BJ (cell line): ENCODE results near the gene GSG1L. TPM values are rescaled to one million over a fixed set of nuclear protein-coding genes. Genes with fewer than 3 reads are reported as not detected.

Experiments used
- CTCF ChIA-PET: fragments of 350-600 bp; formaldehyde crosslinking; extraction: SDS; loops from one replicate; lab custom pipeline; 2021; ENCODE audit warnings: antibody characterized with exemption, inconsistent platforms; lab: Yijun Ruan, JAX
- POLR2A ChIA-PET: fragments of 300-600 bp; sonication (Branson Sonifier 250); formaldehyde crosslinking; extraction: SDS; loops from one replicate; lab custom pipeline; 2021; ENCODE audit warnings: antibody characterized with exemption; lab: Charles Lee
- DNase-seq: peaks from one replicate; pipeline ENCODE4 v3.0.0-alpha.2; 2011; ENCODE audit warnings: low read depth
- H3K27me3 ChIP-seq: 2 replicates; pipeline ENCODE4 v1.6.0; 2011; ENCODE audit warnings: low read length; ENCODE audit not compliant: control insufficient read depth, insufficient read depth
- H3K36me3 ChIP-seq: 2 replicates; pipeline ENCODE4 v1.5.1; 2011; ENCODE audit warnings: low read length; ENCODE audit not compliant: control insufficient read depth, insufficient read depth
- H3K4me3 ChIP-seq: 2 replicates; pipeline ENCODE4 v1.5.1; 2011; ENCODE audit warnings: low read depth, mild to moderate bottlenecking, control low read depth, low read length
- polyA plus RNA-seq: library from polyadenylated mRNA; depleted of rRNA; stranded (reverse); fragments of >200 nt; gene quantifications from 2 replicates; pipeline ENCODE4 v1.2.3, GENCODE V29; 2011
- TF ChIP-seq, protein P1 (sequence below): IDR thresholded peaks from 2 replicates; pipeline ENCODE4 v1.5.1; 2011; ENCODE audit warnings: low read depth, mild to moderate bottlenecking, control low read depth, inconsistent platforms, low read length, moderate library complexity; ENCODE audit not compliant: insufficient read depth

The GSG1L gene
- polyA plus RNA-seq, 1 experiment, result not detected

DNA sequence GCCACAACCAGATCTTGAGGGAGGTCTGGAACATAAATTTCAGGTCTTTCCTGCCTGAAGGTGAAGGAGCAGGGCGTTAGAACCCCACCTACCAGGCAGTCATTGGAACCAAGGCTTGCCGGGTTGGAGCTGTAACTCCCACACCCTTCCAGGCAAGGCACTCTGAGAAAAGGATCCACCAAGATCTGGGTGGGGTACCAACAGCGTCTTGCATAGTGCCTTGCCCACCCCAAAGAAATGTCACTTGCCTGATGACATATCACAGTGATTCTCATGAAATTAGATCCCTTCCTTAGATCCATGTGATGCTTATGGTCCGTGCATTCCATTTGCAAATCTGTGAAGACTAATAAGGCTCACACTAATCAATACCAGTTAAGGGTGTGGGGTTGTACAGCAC lies 312.3 kb downstream of the GSG1L start:
- ChIA-PET CTCF (no interaction called here), POLR2A (no interaction called here)
- Histone ChIP-seq H3K27me3 (no peaks in the 10 kb centered on the region), H3K4me3 (no peak overlapping the region), H3K36me3 (peaks cover 8% of the 10 kb centered on the region)
- DNase-seq, result no peak
- TF ChIP-seq, protein P1, sequence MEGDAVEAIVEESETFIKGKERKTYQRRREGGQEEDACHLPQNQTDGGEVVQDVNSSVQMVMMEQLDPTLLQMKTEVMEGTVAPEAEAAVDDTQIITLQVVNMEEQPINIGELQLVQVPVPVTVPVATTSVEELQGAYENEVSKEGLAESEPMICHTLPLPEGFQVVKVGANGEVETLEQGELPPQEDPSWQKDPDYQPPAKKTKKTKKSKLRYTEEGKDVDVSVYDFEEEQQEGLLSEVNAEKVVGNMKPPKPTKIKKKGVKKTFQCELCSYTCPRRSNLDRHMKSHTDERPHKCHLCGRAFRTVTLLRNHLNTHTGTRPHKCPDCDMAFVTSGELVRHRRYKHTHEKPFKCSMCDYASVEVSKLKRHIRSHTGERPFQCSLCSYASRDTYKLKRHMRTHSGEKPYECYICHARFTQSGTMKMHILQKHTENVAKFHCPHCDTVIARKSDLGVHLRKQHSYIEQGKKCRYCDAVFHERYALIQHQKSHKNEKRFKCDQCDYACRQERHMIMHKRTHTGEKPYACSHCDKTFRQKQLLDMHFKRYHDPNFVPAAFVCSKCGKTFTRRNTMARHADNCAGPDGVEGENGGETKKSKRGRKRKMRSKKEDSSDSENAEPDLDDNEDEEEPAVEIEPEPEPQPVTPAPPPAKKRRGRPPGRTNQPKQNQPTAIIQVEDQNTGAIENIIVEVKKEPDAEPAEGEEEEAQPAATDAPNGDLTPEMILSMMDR, result no peak

DNA sequence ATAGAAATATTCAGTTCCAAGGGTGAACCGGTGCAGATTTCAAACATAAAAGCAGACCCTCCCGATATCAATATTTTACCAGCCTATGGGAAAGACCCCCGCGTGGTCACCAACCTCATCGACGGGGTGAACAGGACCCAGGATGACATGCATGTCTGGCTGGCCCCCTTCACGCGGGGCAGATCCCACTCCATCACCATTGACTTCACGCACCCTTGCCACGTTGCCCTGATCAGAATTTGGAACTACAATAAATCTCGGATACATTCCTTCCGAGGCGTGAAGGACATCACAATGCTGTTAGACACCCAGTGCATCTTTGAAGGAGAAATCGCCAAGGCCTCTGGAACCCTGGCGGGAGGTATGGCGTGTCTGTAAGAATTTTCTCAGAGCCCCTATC lies 313.6 kb downstream of the GSG1L start:
- TF ChIP-seq, protein P1, result no peak
- Histone ChIP-seq H3K27me3 (no peaks in the 10 kb centered on the region), H3K4me3 (no peak overlapping the region), H3K36me3 (peaks cover 4% of the 10 kb centered on the region; the same call in 1 of the 2 replicates)
- ChIA-PET POLR2A (no interaction called here), CTCF (interaction anchor here (0.5 kb wide), 1 partner anchor 541 kb away, joined by 3 read pairs; no protein-coding TSS in a partner anchor)
- DNase-seq, result no peak

DNA sequence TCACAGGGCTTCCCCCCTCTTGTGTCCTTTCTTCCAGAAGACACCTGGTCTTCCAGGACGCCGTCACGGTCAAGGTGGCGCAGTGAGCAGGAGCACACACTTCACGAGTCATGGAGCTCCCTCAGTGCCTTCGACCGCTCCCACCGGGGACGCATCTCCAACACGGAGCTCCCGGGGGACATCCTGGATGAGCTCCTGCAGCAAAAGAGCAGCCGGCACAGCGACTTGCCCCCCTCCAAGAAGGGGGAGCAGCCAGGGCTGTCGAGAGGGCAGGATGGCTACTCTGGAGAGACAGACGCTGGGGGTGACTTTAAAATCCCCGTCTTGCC lies 314.0 kb downstream of the GSG1L start:
- POLR2A ChIA-PET, result no interaction called here
- CTCF ChIA-PET, result interaction anchor here (0.5 kb wide), 1 partner anchor 541 kb away, joined by 3 read pairs; no protein-coding TSS in a partner anchor
- no peak for DNase-seq

DNA sequence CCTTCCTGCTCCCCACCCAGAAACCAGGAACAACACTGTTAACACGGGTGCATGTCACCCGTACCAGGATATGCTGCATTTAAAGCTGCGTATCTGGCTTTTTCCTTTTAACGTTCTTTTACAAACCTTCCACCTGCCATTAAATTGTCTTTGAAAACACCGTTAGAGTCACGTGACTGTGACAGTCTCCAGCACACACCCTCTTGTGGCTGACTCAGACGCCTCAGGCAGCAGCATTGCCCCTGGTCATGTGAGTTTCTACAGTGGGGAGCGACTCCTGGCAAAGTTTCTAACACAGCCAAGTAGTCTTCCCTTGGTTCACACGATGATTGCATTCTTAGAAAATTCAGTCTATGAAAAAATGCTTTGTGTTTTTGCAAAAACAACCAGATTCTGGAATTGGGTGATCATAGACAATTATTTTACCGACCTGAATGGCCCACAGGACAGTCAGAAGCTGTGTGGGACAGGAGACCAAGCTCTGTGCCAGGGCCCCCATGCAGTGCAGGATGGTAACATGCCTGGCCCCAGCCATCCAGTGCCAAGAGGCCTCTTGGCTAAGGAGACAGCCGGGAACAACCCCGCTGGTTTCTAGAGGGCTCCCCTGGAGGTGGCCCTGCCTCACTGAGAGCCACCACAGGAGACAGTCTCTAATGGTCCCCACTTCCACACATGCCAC lies 314.5 kb downstream of the GSG1L start:
- H3K27me3 ChIP-seq, result no peaks in the 10 kb centered on the region
- ChIA-PET POLR2A (no interaction called here), CTCF (no interaction called here)
- no peak overlapping the region for H3K4me3 ChIP-seq
- TF ChIP-seq, protein P1, result peak; percentile 17; the same call in 1 of the 2 replicates
- peak; percentile 85 for DNase-seq
- peaks cover 3% of the 10 kb centered on the region; the same call in 1 of the 2 replicates for H3K36me3 ChIP-seq

More for the DNA sequence above, 314.0 kb downstream of the GSG1L start:
- TF ChIP-seq, protein P1, result no peak
- H3K27me3 ChIP-seq, result no peaks in the 10 kb centered on the region
- peaks cover 4% of the 10 kb centered on the region; the same call in 1 of the 2 replicates for H3K36me3 ChIP-seq
- no peak overlapping the region for H3K4me3 ChIP-seq

DNA sequence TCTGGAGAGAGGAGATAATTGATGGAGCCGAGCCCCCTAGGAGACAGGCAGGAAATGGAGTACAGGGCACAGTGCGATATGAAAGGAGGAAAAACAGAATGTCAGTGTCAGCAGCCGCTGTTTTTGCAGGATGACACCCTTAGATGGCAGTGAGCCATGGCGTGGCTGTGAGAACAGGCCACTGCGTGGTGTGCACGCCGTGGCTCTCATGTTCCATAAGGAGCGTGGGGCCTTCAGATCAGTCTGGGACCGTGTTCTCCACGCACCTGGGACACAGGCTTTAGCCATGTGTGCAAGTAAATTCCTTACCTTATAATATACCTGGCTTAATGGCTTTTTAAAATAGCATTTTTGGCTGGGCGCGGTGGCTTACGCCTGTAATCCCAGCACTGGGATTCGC lies 315.6 kb downstream of the GSG1L start:
- Histone ChIP-seq H3K27me3 (no peaks in the 10 kb centered on the region), H3K4me3 (no peak overlapping the region), H3K36me3 (peaks cover 3% of the 10 kb centered on the region; the same call in 1 of the 2 replicates)
- CTCF ChIA-PET, result no interaction called here
- TF ChIP-seq, protein P1, result no peak
- no peak for DNase-seq
- POLR2A ChIA-PET, result no interaction called here
